ENCODE measurements around the gene DUSP3.
A peak's percentile ranks its signal among the peaks of the same experiment; 100 is the strongest.

The DUSP3 gene

GRCh38 chr17:43737722-43738121 lies 41.1 kb downstream of the DUSP3 start:
- Mint-ChIP-seq H3K27me3 (peaks cover 52% of the 10 kb centered on the region), H3K9me3 (peaks cover 3% of the 10 kb centered on the region), H3K36me3 (no peaks in the 10 kb centered on the region), H3K4me1 (no peaks in the 10 kb centered on the region), H3K4me3 (no peak overlapping the region), H3K27ac (no peak overlapping the region)
- no peak for ATAC-seq

DNA sequence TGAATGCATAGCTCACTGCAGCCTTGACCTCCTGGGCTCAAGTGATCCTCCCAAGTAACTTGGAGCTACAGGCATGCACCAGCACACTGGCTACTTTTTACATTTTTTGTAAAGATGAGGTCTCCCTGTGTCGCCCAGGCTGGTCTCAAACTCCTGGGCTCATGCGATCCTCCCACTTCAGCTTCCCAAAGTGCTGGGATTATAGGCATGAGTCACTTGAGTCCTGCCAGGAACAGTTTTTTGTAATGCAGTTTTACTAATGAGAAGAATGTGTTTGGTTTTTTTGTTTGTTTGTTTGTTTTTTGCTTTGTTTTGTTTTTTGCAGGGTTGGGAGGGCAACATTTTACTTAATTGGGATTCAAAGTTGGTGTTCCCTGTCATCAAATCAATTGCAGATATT lies 42.4 kb downstream of the DUSP3 start:
- ATAC-seq: no peak
- no peaks in the 10 kb centered on the region for H3K4me1 Mint-ChIP-seq
- H3K27me3 Mint-ChIP-seq: peaks cover 42% of the 10 kb centered on the region
- H3K27ac Mint-ChIP-seq: no peak overlapping the region
- no peak overlapping the region for H3K4me3 Mint-ChIP-seq
- peaks cover 3% of the 10 kb centered on the region for H3K9me3 Mint-ChIP-seq
- H3K36me3 Mint-ChIP-seq: no peaks in the 10 kb centered on the region

- no peak for ATAC-seq
- H3K36me3 Mint-ChIP-seq: no peaks in the 10 kb centered on the region
- H3K27ac Mint-ChIP-seq: no peak overlapping the region
- H3K4me3 Mint-ChIP-seq: no peak overlapping the region
- H3K27me3 Mint-ChIP-seq: peaks cover 27% of the 10 kb centered on the region
- no peaks in the 10 kb centered on the region for H3K4me1 Mint-ChIP-seq
- H3K9me3 Mint-ChIP-seq: peaks cover 3% of the 10 kb centered on the region
Measured at GRCh38 chr17:43734376-43734775, 44.4 kb downstream of the DUSP3 start.

GRCh38 chr17:43733956-43734355 lies 44.8 kb downstream of the DUSP3 start:
- Mint-ChIP-seq H3K9me3 (peaks cover 3% of the 10 kb centered on the region), H3K36me3 (no peaks in the 10 kb centered on the region), H3K27me3 (peaks cover 23% of the 10 kb centered on the region), H3K4me1 (no peaks in the 10 kb centered on the region), H3K4me3 (no peak overlapping the region), H3K27ac (no peak overlapping the region)
- ATAC-seq: no peak

GRCh38 chr17:43732958-43733357 lies 45.8 kb downstream of the DUSP3 start:
- H3K4me1 Mint-ChIP-seq: no peaks in the 10 kb centered on the region
- no peak overlapping the region for H3K27ac Mint-ChIP-seq
- no peaks in the 10 kb centered on the region for H3K36me3 Mint-ChIP-seq
- H3K4me3 Mint-ChIP-seq: no peak overlapping the region
- peaks cover 13% of the 10 kb centered on the region for H3K27me3 Mint-ChIP-seq
- peaks cover 3% of the 10 kb centered on the region for H3K9me3 Mint-ChIP-seq
- no peak for ATAC-seq

GRCh38 chr17:43728081-43728480 lies 50.7 kb downstream of the DUSP3 start:
- H3K4me3 Mint-ChIP-seq: no peak overlapping the region
- no peak for ATAC-seq

DNA sequence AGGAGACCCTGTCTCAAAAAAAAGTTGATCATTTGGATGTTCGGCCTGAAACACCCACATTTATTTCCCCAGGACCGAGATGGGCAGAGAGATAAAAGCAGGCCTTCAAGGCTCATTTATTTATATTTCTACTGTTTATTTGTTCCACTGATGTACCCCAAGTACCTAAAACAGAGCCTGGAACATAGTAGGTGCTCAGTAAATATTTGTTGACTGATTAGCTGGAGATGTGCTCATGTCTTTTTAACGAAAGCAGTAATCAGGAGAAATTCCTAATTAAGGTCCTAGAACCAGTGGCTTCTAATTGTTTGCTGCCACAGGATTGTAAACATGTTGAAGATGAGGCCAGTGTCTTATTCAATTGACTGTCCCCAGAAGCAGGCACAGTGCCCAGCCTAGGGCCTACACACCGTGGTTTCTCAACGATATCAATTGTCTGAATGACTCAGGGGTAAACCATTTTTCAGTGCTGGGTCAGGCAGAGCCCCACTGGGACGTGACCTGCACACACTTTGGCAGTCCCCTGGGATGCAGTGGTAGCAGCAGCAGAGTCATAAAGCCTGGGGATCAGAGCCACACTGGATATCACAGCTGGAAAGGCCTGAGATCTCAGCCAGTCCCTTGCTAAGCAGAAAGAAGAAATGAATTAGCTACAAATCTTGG lies 54.9 kb downstream of the DUSP3 start:
- peak; percentile 55 for ATAC-seq
- H3K27me3 Mint-ChIP-seq: no peaks in the 10 kb centered on the region
- peaks cover 14% of the 10 kb centered on the region for H3K4me1 Mint-ChIP-seq
- H3K27ac Mint-ChIP-seq: no peak overlapping the region
- peaks cover 3% of the 10 kb centered on the region for H3K9me3 Mint-ChIP-seq
- no peak overlapping the region for H3K4me3 Mint-ChIP-seq
- no peaks in the 10 kb centered on the region for H3K36me3 Mint-ChIP-seq

More at GRCh38 chr17:43728081-43728480, 50.7 kb downstream of the DUSP3 start:
- no peak overlapping the region for H3K27ac Mint-ChIP-seq
- peaks cover 3% of the 10 kb centered on the region for H3K9me3 Mint-ChIP-seq
- no peaks in the 10 kb centered on the region for H3K36me3 Mint-ChIP-seq
- H3K4me1 Mint-ChIP-seq: no peaks in the 10 kb centered on the region
- H3K27me3 Mint-ChIP-seq: no peaks in the 10 kb centered on the region

DNA sequence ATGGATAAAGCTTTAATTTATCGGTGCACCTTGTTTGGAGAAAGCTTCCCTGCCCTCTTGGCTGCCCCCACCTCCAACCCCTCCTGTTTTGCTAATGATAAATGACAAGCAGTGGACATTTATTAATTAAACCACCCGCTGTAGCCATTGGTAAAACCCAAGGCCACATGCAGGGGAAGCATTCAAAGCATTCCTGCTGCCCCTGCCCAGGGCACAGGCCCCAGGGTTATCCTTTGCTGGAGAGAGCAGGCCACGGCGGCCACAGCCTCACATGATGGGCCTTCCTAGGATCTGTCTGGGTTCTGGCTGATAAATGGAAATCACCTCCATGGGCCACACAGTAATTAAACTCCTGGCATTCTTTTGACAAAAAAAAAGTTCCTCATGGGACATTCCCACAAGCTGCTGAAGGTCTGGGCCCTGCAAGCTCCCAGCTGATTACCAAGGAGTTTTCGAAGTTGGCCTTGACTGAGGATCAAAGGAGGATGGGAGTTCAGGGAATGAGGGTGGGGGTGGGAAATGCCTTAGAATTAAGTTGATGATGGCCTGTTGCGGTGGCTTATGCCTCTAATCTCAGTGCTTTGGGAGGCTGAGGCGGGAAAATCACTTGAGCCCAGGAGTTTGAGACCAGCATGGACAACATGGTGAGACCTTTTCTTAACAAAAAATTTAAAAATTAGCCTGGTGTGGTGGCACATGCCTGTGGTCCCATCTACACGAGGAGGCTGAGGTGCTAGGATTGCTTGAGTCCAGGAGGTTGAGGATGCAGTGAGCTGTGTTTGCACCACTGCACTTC lies 55.7 kb downstream of the DUSP3 start:
- Mint-ChIP-seq H3K4me1 (peaks cover 14% of the 10 kb centered on the region), H3K4me3 (no peak overlapping the region), H3K36me3 (no peaks in the 10 kb centered on the region), H3K27ac (no peak overlapping the region), H3K9me3 (peaks cover 3% of the 10 kb centered on the region), H3K27me3 (no peaks in the 10 kb centered on the region)
- no peak for ATAC-seq

DNA sequence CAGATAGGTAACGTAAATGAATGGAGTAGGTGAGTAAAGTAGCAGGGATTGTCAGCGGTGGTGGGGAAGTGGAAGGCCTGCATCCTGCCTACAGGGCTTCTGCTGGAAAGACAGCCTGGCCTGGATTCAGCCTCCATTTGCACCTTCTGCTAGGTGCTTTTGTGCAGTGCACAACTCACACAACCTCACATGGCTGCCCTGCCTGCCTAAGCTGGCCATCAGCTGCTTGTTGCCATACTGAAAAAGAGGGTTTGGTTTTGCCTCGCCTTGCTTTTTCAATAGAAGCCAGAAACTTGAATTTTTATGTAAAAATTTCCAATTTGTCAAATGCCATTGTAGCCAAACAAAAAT lies 56.5 kb downstream of the DUSP3 start:
- H3K4me1 Mint-ChIP-seq: peaks cover 14% of the 10 kb centered on the region
- ATAC-seq: no peak
- H3K27me3 Mint-ChIP-seq: no peaks in the 10 kb centered on the region
- H3K4me3 Mint-ChIP-seq: no peak overlapping the region
- no peak overlapping the region for H3K27ac Mint-ChIP-seq
- no peaks in the 10 kb centered on the region for H3K36me3 Mint-ChIP-seq
- H3K9me3 Mint-ChIP-seq: peaks cover 3% of the 10 kb centered on the region

DNA sequence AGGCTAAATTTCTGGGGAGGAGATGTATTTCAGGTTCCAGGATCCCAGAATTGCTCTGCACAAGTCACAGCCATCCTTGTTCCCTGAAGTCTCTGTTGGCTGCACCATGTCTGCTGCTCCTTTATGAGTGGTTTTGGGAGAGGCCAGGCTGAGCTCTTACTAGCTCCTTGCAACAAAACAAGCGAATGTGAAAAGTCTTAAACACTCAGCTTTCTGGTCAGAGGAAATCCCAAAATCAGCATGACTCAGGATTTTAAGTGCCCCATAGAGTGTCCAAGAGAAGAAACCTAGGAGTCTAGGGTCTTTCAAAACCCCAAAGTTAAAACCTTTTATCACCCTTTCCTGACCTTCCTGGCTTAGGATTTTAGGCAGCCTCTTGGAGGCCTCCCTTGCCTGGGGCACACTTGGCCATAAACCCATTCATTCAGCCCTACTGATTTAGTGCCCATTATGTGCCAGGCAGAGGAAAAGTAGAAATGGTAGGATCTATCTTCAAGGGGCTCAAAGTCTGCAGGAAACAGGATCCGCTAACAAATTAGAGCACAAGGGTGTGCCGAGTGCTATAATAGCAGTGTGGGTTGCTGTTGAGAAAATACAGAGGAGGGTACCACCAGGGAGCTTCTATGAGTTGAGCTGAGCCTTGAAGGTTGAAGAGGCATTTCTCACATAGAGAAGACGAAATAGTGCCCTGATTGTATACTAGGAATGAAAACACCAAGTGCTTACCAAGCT lies 57.1 kb downstream of the DUSP3 start:
- no peaks in the 10 kb centered on the region for H3K36me3 Mint-ChIP-seq
- no peak for ATAC-seq
- peak overlapping the region; percentile 98 for H3K27ac Mint-ChIP-seq
- H3K4me1 Mint-ChIP-seq: peaks cover 14% of the 10 kb centered on the region
- no peaks in the 10 kb centered on the region for H3K27me3 Mint-ChIP-seq
- peak overlapping the region; percentile 98 for H3K4me3 Mint-ChIP-seq
- peaks cover 3% of the 10 kb centered on the region for H3K9me3 Mint-ChIP-seq

DNA sequence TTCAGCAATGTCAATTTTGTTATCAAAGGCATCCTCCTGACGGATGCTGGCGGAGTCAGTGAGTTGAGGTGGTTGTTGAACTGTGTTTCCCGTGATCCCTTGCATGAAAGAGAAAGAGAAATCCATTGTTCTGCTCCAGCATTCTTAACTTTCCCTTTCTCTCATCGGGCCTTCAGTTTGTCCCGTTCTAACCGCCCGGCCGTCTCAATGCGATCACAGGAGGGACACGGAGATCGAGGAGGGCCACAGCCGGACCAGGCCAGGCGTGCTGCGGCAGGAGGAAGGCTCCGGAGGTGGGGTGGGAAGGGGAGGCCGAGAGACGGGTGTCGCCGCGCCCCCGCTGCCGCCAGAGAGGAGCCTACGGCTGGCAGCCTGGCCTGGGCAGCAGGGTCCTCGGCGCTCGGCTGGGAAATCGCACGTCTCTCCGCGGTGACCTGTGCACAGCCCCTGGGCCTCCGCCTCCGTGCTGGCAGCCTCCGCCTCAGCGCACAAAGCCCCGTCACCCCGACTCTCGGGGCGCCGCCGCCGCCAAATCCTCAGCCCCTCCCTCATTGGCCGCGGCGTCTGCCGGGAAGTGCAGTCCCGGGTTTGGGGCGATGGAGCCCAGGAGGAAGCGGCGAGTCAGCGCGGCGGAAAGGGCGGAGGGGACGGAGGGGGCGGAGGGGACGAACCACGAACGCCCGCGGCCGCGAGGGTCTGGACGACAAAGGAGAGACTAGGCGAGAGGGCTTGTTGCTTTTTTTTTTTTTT lies 58.3 kb downstream of the DUSP3 start:
- Mint-ChIP-seq H3K27me3 (no peaks in the 10 kb centered on the region), H3K4me1 (peaks cover 14% of the 10 kb centered on the region), H3K4me3 (peak overlapping the region; percentile 98), H3K9me3 (peaks cover 3% of the 10 kb centered on the region), H3K36me3 (no peaks in the 10 kb centered on the region), H3K27ac (peak overlapping the region; percentile 98)
- peak; percentile 94 for ATAC-seq

DNA sequence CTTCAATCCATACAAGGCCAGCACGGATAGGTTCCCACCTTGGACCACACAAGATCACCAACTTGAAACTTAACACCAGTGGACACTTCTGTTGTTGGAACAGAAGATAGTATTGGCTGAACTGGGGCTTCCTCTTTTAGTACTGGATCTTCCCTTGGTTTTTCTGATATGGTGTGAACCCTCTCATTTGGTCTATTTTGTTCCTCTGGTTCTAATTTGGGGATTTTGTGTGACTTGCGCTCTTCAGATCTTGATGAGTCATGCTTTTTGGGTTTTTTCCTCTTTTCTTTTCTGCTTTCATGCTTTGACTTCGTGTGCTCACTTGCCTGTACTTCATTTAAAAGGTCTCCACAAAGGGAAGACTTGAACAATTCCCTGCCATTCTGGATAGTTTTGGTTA lies 59.2 kb downstream of the DUSP3 start:
- ATAC-seq: no peak
- Mint-ChIP-seq H3K9me3 (no peaks in the 10 kb centered on the region), H3K27ac (peak overlapping the region; percentile 98), H3K4me1 (peaks cover 15% of the 10 kb centered on the region), H3K36me3 (no peaks in the 10 kb centered on the region), H3K27me3 (peaks cover 8% of the 10 kb centered on the region), H3K4me3 (peak overlapping the region; percentile 98)

- H3K4me1 Mint-ChIP-seq: peaks cover 23% of the 10 kb centered on the region
Measured at GRCh38 chr17:43718544-43718943, 60.2 kb downstream of the DUSP3 start.

GRCh38 chr17:43717913-43718312 lies 60.9 kb downstream of the DUSP3 start:
- no peak for ATAC-seq
- no peak overlapping the region for H3K27ac Mint-ChIP-seq
- peaks cover 24% of the 10 kb centered on the region for H3K27me3 Mint-ChIP-seq

More at GRCh38 chr17:43718544-43718943, 60.2 kb downstream of the DUSP3 start:
- H3K4me3 Mint-ChIP-seq: no peak overlapping the region
- H3K36me3 Mint-ChIP-seq: no peaks in the 10 kb centered on the region
- H3K27ac Mint-ChIP-seq: no peak overlapping the region
- H3K27me3 Mint-ChIP-seq: peaks cover 18% of the 10 kb centered on the region
- no peak for ATAC-seq
- H3K9me3 Mint-ChIP-seq: no peaks in the 10 kb centered on the region

More at GRCh38 chr17:43717913-43718312, 60.9 kb downstream of the DUSP3 start:
- Mint-ChIP-seq H3K4me1 (peaks cover 29% of the 10 kb centered on the region), H3K36me3 (no peaks in the 10 kb centered on the region), H3K9me3 (no peaks in the 10 kb centered on the region), H3K4me3 (no peak overlapping the region)

All from stimulated activated memory B cell treated with anti-CD40 and anti-IgM and Interleukin-4, amounts not matched to agents 10 μg/mL and 1 μg/mL and 100 μg/mL, for 72 hours (primary cell).